SK-N-MC (cell line): ENCODE data around the gene NUAK1.

Source experiments
- DNase-seq: peaks from one replicate; pipeline ENCODE4 v3.0.0-alpha.2; 2011; ENCODE audit warnings: low read depth, low spot score
- H3K27ac ChIP-seq: fragments of 200-600 bp; sonication (generic); 2 replicates; pipeline ENCODE4 v1.5.1; 2016; ENCODE audit warnings: mixed run types
- H3K36me3 ChIP-seq: fragments of 200-600 bp; sonication (generic); 2 replicates; pipeline ENCODE4 v1.6.1; 2017; ENCODE audit warnings: antibody characterized with exemption, low read length, mixed read lengths; ENCODE audit not compliant: insufficient read depth
- H3K4me3 ChIP-seq: fragments of 200-600 bp; sonication (generic); 2 replicates; pipeline ENCODE4 v1.5.1; 2016
- H3K9ac ChIP-seq: fragments of 200-600 bp; sonication (generic); 2 replicates; pipeline ENCODE4 v1.8.0; 2017; ENCODE audit warnings: mixed run types, mixed read lengths; ENCODE audit not compliant: insufficient read length
- H3K9me3 ChIP-seq: fragments of 200-600 bp; sonication (generic); 2 replicates; pipeline ENCODE4 v1.6.1; 2017; ENCODE audit warnings: low read depth, mild to moderate bottlenecking, antibody characterized with exemption, low read length, moderate library complexity, mixed read lengths
- EZH2 ChIP-seq: fragments of 200-600 bp; sonication (generic); IDR thresholded peaks from one replicate; pipeline ENCODE4 v1.6.1; 2017; ENCODE audit warnings: antibody characterized with exemption
- FOXP2 ChIP-seq: optimal IDR thresholded peaks from 2 replicates; pipeline ENCODE3; 2011; ENCODE audit warnings: mild to moderate bottlenecking, moderate library complexity; ENCODE audit not compliant: insufficient read depth; ENCODE audit errors: extremely low read length, control extremely low read depth
- POLR2AphosphoS5 ChIP-seq: IDR thresholded peaks from 2 replicates; pipeline ENCODE4 v1.6.1; 2012; ENCODE audit warnings: mild to moderate bottlenecking, low read depth, low read length, borderline replicate concordance

Gene NUAK1

DNA sequence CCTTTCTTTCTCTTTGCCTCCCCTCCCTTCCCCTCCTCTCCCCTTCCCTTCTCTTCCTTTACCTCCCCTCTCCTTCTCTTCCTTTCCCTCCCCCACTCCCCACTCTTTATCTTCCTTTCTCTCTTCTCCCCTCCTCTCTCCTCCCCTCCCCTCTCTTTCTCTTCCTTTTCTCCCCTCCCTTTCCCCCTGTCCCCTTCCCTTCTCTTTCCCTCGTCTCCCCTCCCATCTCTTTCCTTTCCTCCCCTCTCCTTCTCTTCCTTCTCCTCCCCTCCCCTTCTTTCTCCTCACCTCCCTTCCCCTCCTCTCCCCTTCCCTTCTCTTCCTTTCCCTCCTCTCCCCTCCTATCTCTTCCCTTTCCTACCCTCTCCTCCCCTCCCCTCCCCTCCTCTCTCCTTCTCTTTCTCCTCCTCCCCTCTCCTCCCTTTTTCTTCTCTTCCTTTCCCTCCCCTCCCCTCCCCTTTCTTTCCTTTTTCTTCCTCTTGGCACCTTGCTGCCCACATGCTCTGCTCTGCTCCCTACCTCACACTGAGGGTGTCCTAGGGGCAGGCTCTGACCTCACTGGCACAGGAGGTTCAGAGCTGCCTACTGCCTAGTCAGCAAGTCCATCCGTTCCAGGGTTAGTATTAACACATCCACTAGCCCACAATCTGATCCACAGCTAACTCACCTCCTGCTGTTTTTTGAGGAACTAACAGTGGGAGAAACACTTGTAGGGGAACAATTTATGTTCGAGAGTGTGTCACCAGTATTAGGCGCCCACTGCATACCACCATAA is 101.0 kb downstream of the NUAK1 start:
- Histone ChIP-seq H3K4me3 (no peak overlapping the region), H3K9ac (no peak overlapping the region), H3K9me3 (no peaks in the 10 kb centered on the region), H3K27ac (no peak overlapping the region), H3K36me3 (no peaks in the 10 kb centered on the region)
- no peak for TF ChIP-seq EZH2
- TF ChIP-seq FOXP2, result no peak
- no peak for TF ChIP-seq POLR2AphosphoS5
- no peak for DNase-seq

DNA sequence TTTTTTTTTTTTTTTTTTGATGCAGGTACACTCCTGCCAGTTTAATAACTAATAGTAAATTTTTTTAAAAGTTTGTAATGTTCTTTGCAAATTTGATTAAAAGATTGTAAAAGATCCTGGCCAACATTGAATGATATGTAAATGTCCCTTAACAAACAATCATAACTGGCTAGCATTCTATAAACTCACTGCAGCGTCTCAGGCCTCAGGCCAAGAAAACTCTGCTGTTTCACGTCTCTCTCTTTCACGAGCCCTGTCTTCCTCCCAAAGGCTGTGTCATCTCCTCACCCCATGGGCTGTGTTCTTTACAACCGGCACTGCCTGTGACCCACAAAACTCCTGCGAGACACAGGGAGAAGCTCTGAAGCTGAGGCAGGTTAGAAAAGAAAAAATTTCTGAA is 103.3 kb downstream of the NUAK1 start:
- no peak for DNase-seq
- TF ChIP-seq POLR2AphosphoS5 (no peak), EZH2 (no peak), FOXP2 (no peak)
- no peak overlapping the region for H3K4me3 ChIP-seq
- H3K9me3 ChIP-seq, result no peaks in the 10 kb centered on the region
- H3K27ac ChIP-seq, result no peak overlapping the region
- H3K36me3 ChIP-seq, result no peaks in the 10 kb centered on the region
- no peak overlapping the region for H3K9ac ChIP-seq

DNA sequence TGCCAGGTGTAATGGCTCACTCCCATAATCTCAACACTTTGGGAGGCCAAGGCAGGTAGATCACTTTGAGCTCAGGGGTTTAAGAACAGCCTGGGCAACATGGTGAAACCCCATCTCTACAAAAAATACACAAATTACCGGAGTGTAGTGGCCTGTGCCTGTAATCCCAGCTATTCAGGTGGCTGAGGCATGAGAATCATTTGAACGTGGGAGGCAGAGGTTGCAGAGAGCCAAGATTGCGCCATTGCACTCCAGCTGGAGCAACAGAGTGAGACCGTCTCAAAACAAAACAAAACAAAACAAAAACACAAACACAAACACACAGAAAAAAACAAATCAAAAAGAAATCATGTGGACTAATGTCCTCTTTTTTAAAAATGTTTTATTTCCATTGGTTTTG is 104.4 kb downstream of the NUAK1 start:
- DNase-seq, result no peak
- no peak overlapping the region for H3K9ac ChIP-seq
- H3K27ac ChIP-seq, result no peak overlapping the region
- H3K36me3 ChIP-seq, result no peaks in the 10 kb centered on the region
- H3K4me3 ChIP-seq, result no peak overlapping the region
- no peak for TF ChIP-seq FOXP2
- no peak for TF ChIP-seq EZH2
- no peak for TF ChIP-seq POLR2AphosphoS5
- H3K9me3 ChIP-seq, result no peaks in the 10 kb centered on the region

DNA sequence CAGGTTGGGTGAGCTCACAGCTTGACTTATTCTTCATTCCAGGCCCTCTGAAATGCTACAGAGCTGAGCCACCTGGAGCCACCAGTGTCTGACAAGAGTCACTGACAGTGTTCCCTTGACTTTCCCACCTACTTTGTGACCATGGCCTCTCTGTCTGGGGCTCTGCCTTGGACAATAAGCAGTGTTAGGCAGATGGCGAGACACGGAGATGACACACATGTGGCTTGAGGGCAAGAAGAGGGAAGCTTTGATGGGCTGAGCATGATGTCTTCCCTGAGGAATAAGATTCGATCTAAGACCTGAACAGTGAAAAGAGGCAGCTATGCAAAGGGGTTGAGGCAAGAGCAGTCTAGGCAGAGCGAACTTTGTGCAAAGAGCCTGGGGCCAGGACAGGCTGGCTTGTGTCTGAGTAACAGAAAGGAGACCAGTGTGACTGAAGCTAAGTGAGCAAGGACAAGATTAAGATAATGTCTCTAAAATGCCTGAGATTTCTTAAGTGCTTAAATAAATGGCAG is 105.5 kb downstream of the NUAK1 start:
- TF ChIP-seq POLR2AphosphoS5, result no peak
- TF ChIP-seq EZH2, result no peak
- TF ChIP-seq FOXP2, result no peak
- Histone ChIP-seq H3K9ac (no peak overlapping the region), H3K9me3 (no peaks in the 10 kb centered on the region), H3K27ac (no peak overlapping the region), H3K4me3 (no peak overlapping the region), H3K36me3 (no peaks in the 10 kb centered on the region)
- no peak for DNase-seq

DNA sequence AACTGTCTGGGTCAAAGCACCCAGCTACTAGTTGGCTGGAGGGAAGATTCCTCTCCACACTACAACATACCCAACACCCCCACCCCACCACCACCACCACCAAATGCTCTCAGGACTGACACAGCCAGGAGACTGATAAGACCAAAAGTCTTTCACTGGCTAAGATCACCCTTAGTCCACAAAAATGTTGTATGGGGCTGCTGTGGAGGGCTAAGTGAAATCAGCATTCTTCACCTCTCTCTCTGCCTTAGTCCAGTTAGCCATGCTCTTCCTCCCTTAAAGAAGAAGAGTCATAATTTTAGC is 106.2 kb downstream of the NUAK1 start:
- Histone ChIP-seq H3K9me3 (no peaks in the 10 kb centered on the region), H3K4me3 (no peak overlapping the region), H3K9ac (no peak overlapping the region), H3K27ac (no peak overlapping the region), H3K36me3 (no peaks in the 10 kb centered on the region)
- DNase-seq, result no peak
- TF ChIP-seq FOXP2 (no peak), EZH2 (no peak), POLR2AphosphoS5 (no peak)

DNA sequence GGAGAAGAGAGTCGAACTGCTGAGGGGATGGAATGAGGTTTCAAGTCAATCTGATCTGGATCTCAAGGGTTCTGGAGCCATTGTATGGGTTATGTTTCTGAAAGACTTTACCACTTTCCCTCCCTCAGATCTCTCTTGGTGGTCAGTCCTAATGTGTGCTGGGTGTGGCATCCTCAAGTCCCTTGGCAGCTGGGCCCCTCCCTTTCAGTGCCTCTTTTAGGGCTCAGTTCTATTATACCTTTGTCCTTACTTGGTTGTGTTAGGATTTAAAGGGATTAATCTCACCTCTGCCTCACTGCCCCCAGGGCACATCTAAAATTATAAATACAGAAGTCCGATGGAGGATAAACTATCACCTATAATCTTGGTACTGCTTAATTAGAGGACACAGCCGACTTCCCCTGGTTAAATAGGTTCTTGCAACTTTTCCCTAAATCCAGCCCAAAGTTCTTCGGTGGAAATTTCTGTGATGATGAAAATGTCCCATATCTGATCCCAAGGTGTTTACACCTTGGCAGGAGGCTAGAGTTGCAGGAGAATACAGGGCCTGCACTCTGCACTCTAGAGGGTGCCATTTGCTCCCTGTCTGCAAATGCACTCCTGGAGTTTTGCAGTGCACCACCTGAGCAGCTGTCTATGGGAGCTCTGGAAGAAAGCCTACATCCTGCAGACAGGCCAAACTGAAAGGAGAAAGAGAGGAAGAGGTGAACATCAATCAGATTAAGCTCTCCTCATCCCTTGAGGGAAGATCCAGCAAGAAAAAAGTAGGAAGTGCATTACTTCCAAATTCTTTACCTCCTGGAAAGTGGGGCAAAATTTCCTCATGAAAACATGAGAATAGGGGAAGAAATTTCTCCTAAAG is 106.8 kb downstream of the NUAK1 start:
- H3K27ac ChIP-seq, result no peak overlapping the region
- H3K36me3 ChIP-seq, result no peaks in the 10 kb centered on the region
- H3K4me3 ChIP-seq, result no peak overlapping the region
- H3K9ac ChIP-seq, result no peak overlapping the region
- no peak for DNase-seq
- TF ChIP-seq FOXP2 (no peak), EZH2 (no peak), POLR2AphosphoS5 (no peak)
- no peaks in the 10 kb centered on the region for H3K9me3 ChIP-seq

DNA sequence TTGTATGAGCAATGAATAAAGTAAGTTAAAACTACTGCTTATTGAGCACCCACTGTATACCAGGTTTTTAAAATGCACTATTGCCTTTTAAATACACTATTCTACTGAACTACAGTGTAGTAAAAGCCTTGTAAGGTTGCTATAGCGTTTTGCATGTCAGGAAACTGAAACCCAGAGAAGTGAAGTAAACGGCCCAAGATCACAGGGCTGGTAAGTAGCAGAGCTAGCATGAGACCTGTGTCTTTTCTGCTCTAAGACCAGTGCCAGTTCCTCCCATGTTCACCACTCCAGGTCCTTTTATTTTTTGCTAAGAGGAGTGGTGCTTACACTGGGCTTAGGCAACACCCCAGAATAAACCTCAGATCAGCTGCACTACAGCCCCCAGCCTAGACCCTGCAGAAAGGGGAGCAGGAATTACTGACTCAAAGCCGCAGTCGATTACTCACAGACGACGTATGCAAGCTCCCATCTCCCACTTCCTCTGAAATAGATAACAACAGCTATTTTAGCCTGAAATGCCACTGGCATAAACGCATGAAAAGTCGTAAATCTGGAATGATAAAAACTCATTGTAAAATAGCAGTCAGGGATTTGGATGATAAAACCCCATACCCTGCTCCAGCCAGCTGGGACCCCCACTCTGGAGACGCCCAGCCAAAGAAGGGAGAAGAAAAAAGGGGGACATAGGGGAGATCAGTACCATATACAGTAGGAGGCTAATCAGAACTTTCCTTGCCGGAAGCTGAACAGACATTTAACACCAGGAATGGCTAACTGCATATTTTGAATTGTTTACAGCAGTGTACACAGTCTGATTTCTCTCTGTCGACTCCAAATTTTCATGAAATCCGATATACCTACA is 108.3 kb downstream of the NUAK1 start:
- Histone ChIP-seq H3K36me3 (no peaks in the 10 kb centered on the region), H3K27ac (no peak overlapping the region), H3K9me3 (no peaks in the 10 kb centered on the region), H3K9ac (no peak overlapping the region), H3K4me3 (no peak overlapping the region)
- TF ChIP-seq FOXP2 (no peak), EZH2 (no peak), POLR2AphosphoS5 (no peak)
- DNase-seq, result no peak

DNA sequence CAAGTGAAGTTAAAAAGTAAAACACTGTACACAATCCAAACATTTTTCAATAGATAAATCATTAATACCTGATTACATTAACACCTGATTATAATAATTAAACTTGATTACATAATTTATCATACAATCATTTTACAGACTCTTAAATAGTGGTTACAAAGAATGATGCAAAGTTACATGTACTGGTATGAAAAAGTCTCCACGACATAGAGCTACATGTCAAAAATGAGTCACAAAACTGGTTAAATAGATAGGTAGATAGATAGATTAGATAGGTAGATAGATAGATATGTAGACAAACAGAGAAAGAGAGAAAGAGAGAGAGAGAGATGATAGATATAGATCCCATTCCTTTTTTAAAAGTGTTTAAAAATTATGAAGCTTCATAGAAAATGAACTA is 109.2 kb downstream of the NUAK1 start:
- Histone ChIP-seq H3K27ac (no peak overlapping the region), H3K9ac (no peak overlapping the region), H3K4me3 (no peak overlapping the region), H3K9me3 (no peaks in the 10 kb centered on the region), H3K36me3 (no peaks in the 10 kb centered on the region)
- DNase-seq, result no peak
- no peak for TF ChIP-seq FOXP2
- no peak for TF ChIP-seq POLR2AphosphoS5
- TF ChIP-seq EZH2, result no peak
